AG20443 (cell line): Measurements from ENCODE around the gene ZNF282.
"Not testable (repeated sequence)": the region's sequence is repeated elsewhere in the genome, so short reads cannot be mapped to it uniquely, and the experiment has no call there.

Source experiments
- DNase-seq: peaks from one replicate; pipeline ENCODE4 v3.0.0; 2012; ENCODE audit warnings: low spot score, mixed read lengths

The ZNF282 gene

DNA sequence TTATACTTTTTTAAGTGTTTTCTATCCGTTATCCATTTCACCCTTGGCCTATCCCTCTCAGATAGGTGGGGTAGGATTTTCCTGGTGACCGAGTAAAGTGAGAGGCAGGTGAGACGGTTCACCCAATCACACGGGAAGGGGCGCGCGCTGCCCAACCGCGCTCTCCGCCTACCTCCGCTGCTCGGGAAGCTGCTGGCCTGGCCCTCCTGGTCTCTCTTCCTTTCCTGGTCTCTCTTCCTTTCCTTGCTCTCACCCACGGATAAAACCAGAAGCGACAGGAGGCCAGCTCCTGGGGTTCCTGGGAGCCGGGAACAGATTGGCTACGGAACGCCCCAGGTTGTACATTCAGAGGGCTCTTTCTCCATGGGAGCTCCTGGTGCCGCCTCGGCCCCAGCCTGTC is 29.8 kb downstream of the ZNF282 start:
- no peak for DNase-seq

DNA sequence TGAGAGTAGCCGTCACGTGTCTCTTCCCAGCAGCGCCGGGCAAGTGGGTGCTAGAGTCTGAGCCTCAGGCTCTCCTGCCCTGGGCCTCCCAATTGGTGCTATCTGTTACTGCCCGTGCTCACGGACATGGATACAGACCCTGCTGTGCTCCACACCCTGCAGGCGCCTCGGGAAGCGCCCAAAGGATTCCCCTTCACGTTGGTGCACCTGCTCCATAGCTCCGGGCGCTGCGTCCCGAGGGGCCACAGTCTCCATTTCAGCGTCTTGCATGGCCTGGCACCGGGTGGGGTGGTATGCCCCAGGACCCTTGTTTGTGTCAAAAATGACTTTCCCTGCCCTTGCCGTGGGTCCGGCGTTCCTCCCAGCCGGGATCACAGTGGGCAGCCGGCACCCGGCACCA is 30.3 kb downstream of the ZNF282 start:
- DNase-seq = no peak

DNA sequence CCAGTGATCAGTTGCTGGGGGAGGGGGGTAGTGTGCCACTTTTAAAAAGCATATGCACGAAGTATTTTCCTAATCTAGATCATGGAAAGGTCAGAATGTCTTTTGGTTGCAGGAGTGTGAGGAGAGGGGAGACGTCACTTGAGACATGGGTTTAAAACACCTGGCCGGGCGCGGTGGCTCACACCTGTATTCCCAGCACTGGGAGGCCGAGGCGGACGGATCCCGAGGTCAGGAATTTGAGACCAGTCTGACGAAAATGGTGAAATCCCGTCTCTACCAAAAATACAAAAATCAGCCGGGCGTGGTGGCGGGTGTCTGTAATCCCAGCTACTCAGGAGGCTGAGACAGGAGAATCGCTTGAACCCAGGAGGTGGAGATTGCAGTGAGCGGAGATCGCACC is 31.0 kb downstream of the ZNF282 start:
- not testable (repeated sequence) for DNase-seq

DNA sequence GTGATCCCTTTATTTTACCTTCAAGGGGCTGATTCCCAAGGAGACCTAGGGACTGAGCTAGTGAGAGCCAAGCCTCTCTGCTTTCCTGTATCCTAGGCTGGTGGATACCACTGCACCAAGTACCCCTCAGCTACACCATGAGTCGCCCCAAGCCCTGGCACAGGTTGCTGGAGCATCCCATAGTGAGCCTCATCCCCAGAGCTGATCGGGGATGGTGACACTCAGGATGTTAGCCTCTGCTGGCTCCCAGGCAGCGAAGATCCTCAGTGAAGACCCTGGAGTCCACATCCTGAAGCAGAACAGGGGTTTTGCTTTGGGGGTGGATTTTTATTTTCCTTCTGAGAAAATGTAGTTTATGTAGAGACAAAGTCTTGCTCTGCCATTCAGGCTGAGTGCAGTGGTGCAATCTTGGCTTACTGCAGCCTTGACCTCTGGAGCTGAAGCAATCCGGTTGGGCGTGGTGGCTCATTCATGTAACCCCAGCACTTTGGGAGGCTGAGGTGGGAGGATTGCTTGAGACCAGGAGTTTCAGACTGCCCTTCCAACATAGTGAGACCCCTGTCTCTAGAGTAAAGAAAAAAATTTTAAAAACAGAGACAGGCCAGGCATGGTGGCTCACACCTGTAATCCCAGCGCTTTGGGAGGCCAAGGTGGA is 31.6 kb downstream of the ZNF282 start:
- DNase-seq = no peak

DNA sequence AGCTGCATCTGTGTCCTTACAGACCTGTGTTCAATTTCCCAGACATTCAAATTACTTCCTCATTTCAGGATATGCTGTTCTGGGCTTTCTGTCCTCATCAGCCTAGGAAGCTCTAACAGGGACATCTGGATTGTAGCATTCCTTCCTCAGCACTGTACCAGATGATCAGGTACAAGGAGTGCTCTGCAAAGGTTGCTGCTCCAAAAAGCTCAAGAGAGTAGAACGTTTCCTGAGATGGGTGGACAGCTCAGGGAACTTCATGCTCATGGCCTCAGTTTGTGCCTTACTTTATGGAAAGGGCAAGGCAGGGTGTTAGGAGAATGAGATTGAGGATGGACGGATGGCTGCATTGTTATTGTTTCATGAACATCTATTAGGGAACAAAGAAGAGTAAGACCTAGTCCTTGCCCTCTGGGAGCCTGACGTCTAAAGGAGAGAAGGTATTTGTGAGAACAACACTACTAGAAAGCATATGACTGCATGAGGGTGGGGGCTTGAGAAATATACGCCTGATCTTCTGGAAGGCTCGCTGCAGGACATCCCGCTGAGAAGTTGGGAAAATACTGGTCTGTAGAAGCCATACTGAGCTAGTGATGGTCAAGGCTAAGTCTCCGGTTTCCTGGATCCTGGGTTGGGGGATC is 33.6 kb downstream of the ZNF282 start:
- no peak for DNase-seq

DNA sequence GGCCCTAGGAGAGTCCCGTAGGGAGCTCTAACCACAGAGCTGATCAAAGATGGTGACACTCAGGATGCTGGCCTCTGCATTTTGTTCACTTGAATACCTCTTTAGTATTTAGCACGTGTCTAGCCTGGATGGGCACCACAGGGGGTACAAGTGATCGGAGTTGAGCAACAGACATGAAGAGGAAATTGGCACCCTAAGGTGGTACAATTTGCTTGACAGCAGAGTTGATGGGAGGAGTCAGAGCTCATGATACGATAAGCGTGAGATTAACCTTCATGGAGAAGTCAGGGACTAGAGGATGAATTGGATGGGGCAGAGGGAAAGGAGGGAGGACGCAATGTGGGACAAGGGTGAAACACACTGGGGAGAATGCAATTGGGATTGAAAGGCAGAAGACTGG is 34.2 kb downstream of the ZNF282 start:
- DNase-seq = no peak

DNA sequence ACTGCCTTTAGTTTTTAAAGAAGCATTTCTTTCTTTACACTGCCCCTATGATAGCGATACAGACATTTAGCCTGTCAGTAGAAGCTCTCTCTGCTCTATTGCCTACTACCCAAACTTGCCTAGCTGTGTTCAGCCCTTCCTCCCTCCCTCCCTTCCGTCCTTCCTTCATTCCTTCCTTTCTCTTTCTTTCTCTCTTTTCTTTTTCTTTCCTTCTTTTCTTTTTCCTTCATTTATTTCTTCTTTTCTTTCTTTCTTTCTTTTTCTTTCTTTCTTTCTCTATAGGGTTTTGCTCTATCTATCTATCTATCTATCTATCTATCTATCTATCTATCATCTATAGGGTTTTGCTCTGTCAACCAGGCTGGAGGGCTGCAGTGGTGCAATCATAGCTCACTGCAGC is 37.0 kb downstream of the ZNF282 start:
- no peak for DNase-seq

DNA sequence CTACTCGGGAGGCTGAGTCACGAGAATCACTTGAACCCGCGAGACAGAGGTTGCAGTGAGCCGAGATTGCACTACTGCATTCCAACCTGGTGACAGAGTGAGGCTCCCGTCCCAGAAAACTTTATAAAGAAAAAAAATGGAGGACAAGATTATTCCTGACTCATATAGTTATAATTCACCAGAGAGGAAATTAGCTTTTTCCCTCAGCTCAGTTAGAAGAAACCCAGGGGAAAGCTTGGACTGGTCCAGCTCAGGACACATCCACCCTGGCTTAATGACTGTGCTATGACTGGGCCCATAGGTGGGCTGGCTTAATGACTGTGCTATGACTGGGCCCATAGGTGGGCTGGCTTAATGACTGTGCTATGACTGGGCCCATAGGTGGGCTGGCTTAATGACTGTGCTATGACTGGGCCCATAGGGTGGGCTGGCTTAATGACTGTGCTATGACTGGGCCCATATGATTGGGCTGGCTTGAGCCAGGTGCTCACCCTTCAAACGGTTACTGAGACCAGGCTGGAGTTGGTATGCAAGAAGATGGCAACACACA is 38.4 kb downstream of the ZNF282 start:
- DNase-seq = peak; percentile 74

DNA sequence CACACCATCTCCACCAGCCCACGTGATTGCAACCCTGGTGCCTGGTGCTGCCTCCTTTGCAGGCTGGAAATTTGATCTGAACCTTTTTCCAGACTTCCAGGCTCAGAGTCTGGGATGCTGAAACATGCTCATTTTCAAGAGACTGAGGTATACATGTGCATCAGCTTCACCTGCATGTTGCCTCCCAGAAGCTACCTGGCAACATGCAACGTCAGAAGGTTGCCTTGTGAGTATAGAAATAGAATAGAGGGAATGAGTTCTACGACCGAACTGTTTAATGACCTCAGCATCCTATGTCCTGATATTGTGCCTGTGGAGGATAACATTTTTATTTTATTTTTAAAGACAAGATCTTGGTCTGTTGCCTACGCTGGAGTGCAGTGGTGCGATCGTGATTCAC is 42.2 kb downstream of the ZNF282 start:
- DNase-seq = no peak

DNA sequence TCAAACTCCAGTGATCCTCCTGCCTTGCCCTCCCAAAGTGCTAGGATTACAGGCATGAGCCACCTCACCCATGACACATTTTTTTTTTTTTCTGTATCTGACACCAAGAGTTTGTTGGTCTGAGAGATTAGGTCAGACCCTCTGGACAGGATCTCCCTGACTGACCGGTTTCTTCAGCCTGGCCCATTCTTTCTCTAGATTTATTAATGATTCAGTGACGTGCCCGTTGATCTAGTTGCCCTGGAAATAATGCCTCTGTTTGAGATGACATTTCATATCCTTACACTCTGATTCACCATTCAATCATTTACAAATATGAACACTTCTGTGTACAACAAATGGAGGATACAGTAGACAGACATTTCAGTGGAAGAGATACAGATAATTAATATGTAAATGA is 42.7 kb downstream of the ZNF282 start:
- no peak for DNase-seq

DNA sequence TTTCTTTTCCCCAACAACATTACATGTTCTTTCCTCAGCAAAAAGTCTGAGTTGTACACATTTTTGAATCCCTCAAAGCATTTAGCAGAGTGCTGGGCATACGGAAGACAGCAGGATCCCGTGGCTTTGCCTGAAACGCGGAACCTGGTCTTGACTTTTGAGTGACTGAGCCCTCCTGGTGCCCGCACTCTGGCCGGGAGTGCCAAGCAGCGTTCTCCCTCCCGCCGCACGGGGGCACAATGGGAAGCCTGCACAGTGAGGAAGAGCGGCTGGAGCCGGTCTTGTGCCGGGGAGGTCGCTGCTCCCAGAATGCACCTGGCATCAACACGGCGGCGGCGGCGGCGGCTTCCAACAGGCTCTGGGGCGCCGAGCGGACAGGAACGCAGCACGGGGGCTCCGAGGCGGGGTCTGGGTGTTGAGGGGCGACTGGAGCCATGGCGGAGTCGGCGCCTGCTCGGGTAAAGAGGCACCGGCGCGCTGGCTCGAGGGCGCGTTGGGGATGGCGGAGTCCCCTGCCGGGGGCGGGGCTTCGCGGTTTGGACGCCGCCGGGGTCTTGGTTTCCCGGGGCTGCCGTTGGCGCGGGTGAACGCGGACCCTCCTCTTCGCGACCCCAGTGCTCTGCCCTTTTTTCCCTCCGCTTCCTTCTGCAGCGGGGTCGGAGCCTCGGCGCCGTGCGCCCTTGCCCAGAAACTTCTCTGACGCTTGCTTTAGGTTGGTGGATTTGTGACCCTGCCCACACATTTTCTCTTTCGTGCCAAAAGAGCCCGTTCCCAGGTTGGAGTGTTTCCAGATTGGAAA is 44.2 kb downstream of the ZNF282 start, which contains the start of gene ZNF212:
TSS of gene ZNF212 (plus strand) at position 307 of the 799 bp plus-strand sequence. CDS start at position 435, 128 bp downstream.
- peak; percentile 98 for DNase-seq

DNA sequence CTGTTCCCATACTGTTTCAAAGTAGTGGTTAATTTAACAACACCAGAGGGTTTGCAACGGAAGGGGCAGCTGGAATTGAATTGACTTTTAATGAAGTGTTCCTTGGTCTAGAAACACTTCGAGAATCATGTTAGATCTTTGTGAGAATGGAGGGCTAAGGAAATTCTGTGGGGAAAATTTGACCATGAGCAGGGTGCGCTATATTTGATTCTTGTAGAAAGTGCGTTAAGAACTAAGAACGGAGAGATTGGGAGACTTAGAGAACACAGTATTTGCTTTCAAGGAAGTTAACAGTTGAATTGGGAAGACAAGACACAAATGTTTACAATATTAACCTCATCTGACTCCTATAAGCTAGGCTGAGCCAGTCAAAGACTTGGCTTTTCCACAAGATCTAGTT is 45.3 kb downstream of the ZNF282 start:
- DNase-seq = no peak

DNA sequence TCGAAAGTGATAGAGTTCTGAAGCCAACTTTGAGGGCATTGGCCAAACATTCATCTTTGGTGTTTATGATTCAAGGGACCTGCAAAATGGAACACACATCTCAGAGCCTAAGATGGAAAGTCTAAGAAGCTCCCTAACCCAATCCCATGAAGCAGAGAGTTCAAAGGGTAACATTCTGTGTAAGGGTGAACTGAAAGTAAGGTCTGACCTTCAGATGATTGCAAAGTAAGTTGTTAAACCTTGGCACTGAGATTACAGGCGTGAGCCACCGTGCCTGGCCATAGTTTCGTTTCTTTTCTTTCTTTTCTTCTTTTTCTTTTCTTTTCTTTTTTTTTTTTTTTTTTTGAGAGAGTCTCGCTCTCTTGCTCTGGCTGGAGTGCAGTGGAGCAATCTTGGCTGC is 46.4 kb downstream of the ZNF282 start:
- DNase-seq = no peak

DNA sequence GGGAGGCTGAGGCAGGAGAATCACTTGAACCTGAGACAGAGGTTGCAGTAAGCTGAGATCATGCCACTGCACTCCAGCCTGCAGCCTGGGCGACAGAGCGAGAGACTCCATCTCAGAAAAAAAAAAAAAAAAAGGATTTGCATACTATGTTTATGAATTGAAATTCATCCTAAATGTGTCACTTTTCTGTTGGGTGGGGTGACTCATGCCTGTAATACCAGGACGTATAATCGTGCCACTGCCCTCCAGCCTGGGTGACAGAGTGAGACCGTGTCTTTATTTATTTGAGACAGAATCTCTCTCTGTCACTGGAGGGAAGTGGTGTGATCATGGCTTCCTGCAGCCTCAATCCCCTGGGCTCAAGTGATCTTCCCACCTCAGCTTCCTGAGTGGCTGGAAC is 49.9 kb downstream of the ZNF282 start:
- no peak for DNase-seq

DNA sequence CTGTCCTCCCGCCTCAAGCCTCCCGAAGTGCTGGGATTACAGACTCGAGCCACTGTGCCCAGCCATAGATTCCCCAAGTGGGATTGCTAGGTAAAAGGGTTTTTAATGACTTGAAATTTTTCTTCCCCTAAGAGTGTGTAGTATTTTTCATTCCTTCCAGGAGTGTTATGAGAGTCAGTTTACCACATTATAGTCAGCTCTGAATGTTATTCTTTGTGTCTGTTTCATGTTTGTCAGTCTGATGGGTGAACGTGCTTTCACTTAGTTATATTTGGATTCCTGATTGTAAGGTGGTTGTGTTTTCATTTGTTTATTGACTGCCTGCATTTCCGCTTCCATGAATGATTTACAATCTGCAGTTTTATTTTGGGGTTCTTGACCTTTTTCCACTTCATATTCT is 50.4 kb downstream of the ZNF282 start:
- DNase-seq = no peak

DNA sequence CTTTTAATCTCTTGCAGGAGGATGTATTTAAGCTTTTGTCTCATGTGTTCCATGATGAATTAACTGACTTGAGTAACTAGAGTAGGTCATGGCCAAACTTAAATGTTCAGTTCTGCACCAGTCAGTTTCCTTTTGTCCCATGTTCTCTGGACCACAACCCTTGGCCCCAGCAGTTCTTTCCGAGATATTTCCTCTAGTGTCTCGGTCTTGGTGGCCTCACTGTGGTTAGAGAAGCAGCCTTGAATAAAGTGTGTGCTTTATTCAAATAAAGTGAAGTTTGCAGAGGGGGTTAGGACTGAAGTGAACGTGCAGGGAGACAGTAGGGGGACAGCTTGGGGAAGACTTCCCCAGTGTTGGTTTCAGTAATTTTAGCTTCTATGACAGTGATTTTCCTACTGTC is 53.4 kb downstream of the ZNF282 start:
- no peak for DNase-seq

DNA sequence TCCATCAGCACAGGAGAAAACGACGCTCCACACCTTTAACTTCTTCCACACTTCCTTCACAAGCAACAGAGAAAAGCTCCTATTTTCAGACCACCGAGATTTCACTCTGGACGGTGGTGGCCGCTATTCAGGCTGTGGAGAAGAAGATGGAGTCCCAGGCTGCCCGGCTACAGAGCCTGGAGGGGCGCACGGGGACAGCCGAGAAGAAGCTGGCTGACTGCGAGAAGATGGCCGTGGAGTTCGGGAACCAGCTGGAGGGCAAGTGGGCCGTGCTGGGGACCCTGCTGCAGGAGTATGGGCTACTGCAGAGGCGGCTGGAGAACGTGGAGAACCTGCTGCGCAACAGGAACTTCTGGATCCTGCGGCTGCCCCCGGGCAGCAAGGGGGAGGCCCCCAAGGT is 54.8 kb downstream of the ZNF282 start:
- not testable (repeated sequence) for DNase-seq

DNA sequence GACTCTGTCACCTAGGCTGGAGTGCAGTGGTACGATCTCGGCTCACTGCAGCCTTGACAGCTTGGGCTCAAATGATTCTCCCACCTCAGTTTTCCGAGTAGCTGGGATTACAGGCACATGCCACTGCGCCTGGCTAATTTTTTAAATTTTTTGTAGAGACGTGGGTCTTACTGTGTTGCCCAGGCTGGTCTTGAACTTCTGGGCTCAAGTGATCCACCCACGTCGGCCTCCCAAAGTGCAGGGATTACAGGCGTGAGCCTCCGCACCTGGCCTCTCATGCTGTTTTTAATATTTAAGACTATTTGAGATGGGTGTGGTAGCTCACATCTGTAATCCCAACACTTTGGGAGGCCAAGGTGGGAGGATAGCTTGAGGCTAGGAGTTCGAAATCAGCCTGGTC is 56.2 kb downstream of the ZNF282 start:
- not testable (repeated sequence) for DNase-seq

DNA sequence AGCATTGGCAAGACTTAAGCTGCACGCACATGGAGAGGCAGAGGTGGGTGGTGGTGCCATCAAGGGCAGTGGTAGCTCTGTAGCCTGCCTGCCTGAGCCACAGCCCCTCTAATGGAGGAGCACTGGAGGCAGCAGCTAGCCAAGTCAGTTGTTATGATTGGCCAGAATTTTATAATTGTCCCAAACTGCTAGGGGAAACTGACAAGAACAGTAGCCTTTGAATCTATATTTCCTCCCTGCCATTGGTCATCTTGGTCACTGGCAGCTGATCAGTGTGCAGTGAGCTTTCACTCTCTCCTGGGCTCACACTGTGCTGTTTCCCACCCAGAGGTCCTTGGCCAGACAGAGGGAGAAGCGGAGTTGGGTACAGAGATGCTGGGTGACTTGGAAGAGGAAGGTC is 57.0 kb downstream of the ZNF282 start:
- DNase-seq = no peak

DNA sequence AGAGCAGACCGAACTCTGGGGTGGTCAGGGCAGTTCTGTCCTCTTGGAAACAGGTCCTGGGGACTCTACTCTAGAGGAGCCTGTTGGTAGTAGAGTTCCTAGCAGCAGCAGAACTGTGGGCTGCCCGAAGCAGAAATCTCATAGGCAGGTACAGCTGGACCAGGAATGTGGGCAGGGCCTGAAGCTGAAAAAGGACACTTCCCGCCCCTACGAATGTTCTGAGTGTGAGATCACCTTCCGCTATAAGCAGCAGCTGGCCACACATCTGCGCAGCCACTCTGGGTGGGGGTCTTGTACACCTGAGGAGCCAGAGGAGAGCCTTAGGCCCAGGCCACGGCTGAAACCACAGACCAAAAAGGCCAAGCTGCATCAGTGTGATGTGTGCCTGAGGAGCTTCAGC is 58.3 kb downstream of the ZNF282 start:
- DNase-seq = no peak

DNA sequence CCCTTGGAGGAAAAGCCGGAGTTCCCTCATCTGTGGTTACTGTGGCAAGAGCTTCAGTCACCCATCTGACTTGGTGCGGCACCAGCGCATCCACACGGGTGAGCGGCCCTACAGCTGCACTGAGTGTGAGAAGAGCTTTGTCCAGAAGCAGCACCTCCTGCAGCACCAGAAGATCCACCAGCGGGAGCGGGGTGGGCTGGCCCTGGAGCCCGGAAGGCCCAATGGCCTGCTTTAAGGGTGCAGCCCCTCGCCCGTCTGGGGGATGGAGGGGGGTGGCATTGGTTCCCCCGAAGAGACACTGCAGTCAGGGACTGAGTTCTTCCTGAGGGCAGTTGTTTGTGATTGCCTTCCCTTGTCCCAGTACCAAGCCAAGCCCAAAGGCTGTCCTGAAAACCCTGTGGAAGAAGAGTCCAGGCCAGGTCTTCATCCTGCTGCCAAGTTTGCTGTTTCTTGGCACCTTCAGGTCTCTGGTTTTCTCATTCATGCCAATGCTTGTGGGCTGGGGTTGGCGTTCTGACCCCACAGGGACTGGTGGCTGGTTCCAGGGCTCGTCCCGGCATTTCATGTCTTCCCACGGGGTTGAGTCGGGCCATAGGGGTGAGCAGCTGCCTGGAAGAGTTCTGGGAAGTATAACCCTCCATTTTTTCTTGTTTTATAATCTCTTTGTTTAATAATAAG is 59.0 kb downstream of the ZNF282 start:
- DNase-seq = no peak

DNA sequence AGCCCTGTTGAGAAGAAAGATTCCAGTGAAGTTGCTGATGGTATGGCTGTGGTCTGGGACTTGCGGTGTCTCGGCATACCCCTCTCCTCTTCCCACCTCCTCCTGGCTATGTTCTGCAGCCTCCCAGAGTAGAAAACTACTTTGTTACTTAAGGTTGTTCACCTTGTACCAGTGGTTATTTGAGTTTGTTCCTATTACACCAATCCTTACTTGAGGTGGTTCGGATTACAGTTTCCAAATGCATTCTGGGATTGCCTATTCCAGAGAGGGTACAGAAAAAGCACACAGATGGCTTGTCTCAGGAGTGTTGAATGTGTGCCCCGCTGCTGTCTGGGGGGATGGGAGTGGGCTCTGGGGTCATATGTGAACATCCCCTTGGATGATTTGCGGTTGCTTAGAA is 59.8 kb downstream of the ZNF282 start:
- no peak for DNase-seq
